GM19463 (cell line): ENCODE data around the gene NLE1.

Source experiments
- ATAC-seq: cut with Tn5 transposase; IDR thresholded peaks from one replicate; pipeline ENCODE4 v1.9.1; 2021; ENCODE audit warnings: mild to moderate bottlenecking, moderate library complexity; ENCODE audit not compliant: unreplicated experiment

The NLE1 gene

GRCh38 chr17:35088356-35088880 lies 53.7 kb downstream of the NLE1 start:
- no peak for ATAC-seq

DNA sequence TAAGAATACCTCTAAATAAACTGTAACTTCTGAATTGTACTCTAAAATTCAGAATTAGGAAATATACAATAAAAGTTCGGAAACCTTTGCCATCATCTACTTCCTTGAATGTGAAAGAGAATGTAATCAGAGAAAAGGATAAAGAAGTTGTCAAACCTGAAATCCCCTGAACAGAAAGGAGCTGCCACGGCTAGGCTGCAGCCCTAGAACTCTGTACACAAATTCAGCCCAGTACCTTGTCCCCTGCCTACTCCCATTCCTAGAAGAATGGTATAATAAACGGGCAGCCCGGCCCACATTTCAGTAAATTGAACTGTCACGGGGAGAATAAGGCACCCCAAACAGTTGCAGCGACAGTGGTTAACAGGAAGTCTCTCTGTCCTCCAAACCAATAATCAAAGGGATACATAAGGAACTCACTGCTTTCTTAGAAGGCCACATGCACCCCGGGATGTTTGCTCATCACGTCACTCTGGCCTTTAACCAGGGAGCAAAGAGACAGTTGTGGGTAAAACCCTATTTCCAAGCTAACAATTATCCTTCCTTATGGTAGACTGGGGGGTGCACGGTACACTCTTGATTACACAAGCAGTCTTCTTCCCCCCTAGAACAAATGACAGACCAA lies 54.3 kb downstream of the NLE1 start:
- no peak for ATAC-seq

GRCh38 chr17:35086931-35087573 lies 55.1 kb downstream of the NLE1 start:
- no peak for ATAC-seq

DNA sequence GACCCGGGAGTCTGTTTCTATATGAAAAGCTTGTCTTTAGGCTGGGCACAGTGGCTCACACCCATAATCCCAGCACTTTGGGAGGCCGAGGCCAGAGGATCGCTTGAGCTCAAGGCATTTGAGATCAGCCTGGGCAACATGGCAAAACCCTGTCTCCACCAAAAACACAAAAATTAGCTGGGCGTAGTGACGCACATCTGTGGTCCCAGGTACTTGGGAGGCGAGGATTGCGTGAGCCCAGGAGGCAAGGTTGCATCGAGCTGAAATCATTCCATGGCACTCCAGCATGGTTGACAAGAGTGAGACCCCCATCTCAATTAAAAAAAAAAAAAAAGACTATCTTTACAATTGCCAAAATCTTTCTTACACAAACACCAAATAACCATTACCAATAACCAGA lies 55.9 kb downstream of the NLE1 start:
- ATAC-seq = no peak

DNA sequence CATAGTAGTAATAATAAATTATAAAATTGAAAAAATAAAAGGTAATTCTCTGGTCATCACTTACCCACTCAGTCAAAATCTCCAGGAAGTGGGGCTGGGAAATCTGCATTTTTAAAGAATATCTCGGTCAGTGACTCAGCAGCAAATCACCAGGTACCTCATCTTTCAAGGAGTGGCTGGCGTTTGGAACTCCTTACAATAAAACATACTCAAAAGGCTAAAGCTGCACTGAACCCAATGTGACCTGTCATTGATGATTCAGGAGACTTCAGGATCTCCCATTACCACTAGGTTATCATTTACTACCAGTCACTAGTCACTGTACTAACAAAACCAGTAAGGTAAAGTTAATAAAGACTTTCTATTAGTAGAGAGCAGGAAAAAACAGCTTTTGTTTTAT lies 57.1 kb downstream of the NLE1 start:
- ATAC-seq = no peak

DNA sequence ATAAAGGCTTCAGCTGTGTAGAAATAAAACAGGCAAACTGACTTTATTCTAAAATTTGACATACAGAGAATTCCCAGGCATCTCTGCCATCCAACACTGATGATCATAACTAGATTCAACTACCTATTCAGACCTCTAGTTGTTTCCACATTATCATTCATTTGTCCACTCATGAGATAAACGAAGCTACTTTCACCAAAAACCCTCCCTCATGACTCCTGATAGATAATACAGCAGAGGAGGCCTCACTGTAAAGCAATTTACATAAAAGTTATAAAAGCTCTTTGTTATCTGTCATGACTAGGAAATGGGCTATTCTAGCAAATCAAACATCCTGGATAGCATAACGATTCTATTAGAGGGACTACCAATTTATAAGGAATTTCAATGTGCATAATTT lies 59.0 kb downstream of the NLE1 start:
- ATAC-seq = no peak

DNA sequence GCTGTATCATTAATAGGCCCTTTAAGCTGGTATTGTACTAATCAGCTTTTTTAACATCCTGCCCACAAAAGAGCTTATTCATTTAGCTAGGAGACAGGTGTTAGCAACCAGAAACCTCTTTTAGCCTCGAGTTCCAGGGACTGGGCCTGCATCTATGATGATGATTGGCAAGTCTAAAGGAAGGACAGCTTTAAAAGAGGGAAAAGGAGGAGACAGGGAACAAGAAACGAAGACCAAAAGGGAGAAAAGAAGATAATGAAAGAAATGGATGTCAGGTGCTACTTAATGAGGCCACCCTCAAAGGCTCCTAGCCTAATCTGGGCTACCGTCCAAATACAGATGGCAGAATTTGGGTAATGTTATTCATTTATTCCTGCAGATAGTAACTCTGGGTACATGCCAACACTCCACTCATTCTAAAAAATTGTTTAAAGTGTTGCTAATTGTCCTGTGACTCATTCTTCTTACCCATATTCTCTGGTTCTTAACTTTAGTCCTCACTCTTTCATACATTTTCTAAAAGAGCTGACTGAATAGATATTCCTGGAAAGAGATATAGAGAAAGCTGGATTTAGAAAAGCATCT lies 59.9 kb downstream of the NLE1 start:
- ATAC-seq = no peak

- ATAC-seq = no peak
Observed at GRCh38 chr17:35081638-35082037, 60.5 kb downstream of the NLE1 start.

DNA sequence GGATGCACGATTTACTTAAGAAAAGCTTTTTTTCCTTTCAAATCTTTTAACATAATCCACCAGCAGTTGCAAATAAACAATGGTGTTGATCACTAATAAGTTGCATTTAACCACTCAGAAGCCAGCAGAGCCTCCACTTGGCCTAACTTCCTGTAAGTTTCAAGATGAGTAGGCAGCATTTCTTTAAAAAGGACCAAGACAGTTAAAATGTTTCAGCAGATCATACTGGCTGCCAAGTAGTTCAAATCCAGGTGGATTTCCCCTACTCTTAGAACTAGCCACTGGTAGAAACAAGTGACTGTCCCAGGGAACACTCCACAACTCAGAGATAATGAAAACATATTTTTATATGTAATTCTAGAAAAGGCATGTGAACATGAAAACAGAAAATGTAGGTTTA lies 61.6 kb downstream of the NLE1 start:
- peak; percentile 68 for ATAC-seq

DNA sequence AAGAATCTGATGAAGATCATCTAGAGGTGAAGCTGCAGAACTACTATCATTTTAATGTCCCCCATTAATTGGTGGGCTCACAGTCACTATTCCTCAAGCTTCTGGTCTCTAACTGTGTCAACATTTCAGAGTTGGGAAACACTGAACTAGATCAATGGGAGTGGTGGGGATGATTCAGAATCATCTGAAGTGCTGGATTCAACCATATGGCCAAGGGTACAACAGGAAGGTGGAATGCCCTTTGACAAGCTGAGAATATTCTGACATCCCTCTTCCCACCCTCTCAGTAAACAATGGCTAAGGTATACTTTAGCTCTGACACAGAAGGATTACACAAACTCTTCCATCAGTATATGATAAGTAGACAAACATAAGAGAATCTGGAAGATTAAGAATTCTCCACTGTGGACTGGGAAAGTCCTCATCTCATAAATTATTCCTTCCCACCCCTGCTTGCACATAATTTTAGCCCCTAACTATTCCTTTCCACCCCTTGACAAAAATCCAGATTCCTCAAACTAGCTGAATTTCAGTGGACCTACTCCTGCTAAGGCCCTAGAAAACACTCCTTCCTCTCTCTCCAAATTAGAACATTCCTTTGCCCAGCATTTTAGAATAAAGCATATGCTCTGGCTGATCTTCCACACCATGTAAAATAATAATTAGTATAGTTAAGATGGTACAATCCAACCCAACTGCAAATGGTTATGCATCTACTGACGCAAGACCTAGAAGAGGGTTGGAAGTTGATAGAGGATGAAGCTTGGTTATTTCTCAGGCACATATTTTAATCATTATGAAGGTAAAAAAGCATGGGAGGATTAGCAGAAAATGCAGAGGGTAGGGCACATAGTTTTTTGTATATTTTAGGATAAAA lies 62.3 kb downstream of the NLE1 start:
- ATAC-seq = no peak
